RWPE1 (cell line): ENCODE measurements around the gene KLF7.

ENCODE experiments used
- CTCF ChIA-PET: fragments of 350-600 bp; sonication (Branson Sonifier 250); formaldehyde crosslinking; extraction: SDS; loops from one replicate; lab custom pipeline; 2021; lab: Yijun Ruan, JAX
- POLR2A ChIA-PET: fragments of 400-600 bp; formaldehyde crosslinking; extraction: SDS; loops from one replicate; lab custom pipeline; 2020; ENCODE audit warnings: antibody characterized with exemption; ENCODE audit not compliant: low non-redundant PET; lab: Yijun Ruan, JAX
- DNase-seq: peaks from one replicate; pipeline ENCODE4 v3.0.0; 2012; ENCODE audit warnings: low spot score
- H3K27ac ChIP-seq: fragments of 450-650 bp; 2 replicates; pipeline ENCODE4 v1.5.1; 2017
- CTCF ChIP-seq: fragments of 450-650 bp; conservative IDR thresholded peaks from 2 replicates; pipeline ENCODE4 v1.5.1; 2017; ENCODE audit warnings: low read depth, mild to moderate bottlenecking

Gene KLF7

GRCh38 chr2:207110715-207111114, 55.0 kb downstream of the KLF7 start:
- no peak for DNase-seq
- no peak overlapping the region for H3K27ac ChIP-seq
- CTCF ChIA-PET: no interaction called here
- POLR2A ChIA-PET: no interaction called here
- no peak for TF ChIP-seq CTCF

GRCh38 chr2:207110310-207110709, 55.4 kb downstream of the KLF7 start:
- ChIA-PET POLR2A (no interaction called here), CTCF (no interaction called here)
- no peak for TF ChIP-seq CTCF
- no peak overlapping the region for H3K27ac ChIP-seq
- DNase-seq: no peak

- no peak for TF ChIP-seq CTCF
- H3K27ac ChIP-seq: no peak overlapping the region
- POLR2A ChIA-PET: no interaction called here
- CTCF ChIA-PET: no interaction called here
- no peak for DNase-seq
These were observed 56.0 kb downstream of the KLF7 start for GRCh38 chr2:207109768-207110167.

GRCh38 chr2:207108440-207108839, 57.3 kb downstream of the KLF7 start:
- ChIA-PET CTCF (no interaction called here), POLR2A (no interaction called here)
- no peak for DNase-seq
- no peak for TF ChIP-seq CTCF
- no peak overlapping the region for H3K27ac ChIP-seq

- H3K27ac ChIP-seq: no peak overlapping the region
- TF ChIP-seq CTCF: no peak
- CTCF ChIA-PET: no interaction called here
- POLR2A ChIA-PET: no interaction called here
- no peak for DNase-seq
These were observed 58.2 kb downstream of the KLF7 start for GRCh38 chr2:207107551-207107950.

- ChIA-PET CTCF (no interaction called here), POLR2A (no interaction called here)
- no peak for TF ChIP-seq CTCF
- no peak for DNase-seq
- H3K27ac ChIP-seq: no peak overlapping the region
These were observed 58.6 kb downstream of the KLF7 start for GRCh38 chr2:207107131-207107530.

GRCh38 chr2:207103132-207103531, 62.6 kb downstream of the KLF7 start:
- CTCF ChIA-PET: interaction anchor here (0.7 kb wide), 1 partner anchor 256 kb away, joined by 3 read pairs; no protein-coding TSS in a partner anchor
- H3K27ac ChIP-seq: 0 out of 2 replicates have a peak overlapping the region, but pooled peaks have one; percentile 10
- peak; percentile 17 for DNase-seq
- POLR2A ChIA-PET: no interaction called here
- no peak for TF ChIP-seq CTCF
